Astrocyte (in vitro differentiated cells and primary cell): ENCODE measurements around the gene FGFBP1. TPM values are rescaled to one million over a fixed set of nuclear protein-coding genes. Genes with fewer than 3 reads are reported as not detected.
"Not testable (repeated sequence)": the region's sequence is repeated elsewhere in the genome, so short reads cannot be mapped to it uniquely, and the experiment has no call there.

Experiments used
- DNase-seq: peaks from one replicate; pipeline ENCODE4 v3.0.0-alpha.2; 2010; ENCODE audit warnings: low read depth
- FAIRE-seq: peaks from 2 replicates; lab custom pipeline; 2011; peaks lifted over from hg19 to GRCh38; lab: Jason Lieb, UNC
- H2AFZ ChIP-seq: 2 replicates; pipeline ENCODE4 v1.6.0; 2012; ENCODE audit warnings: low read depth, low read length, inconsistent platforms
- H3K27ac ChIP-seq: 2 replicates; pipeline ENCODE4 v1.5.1; 2011; ENCODE audit warnings: low read depth, low read length, inconsistent platforms
- H3K27me3 ChIP-seq: 2 replicates; pipeline ENCODE4 v1.6.0; 2011; ENCODE audit warnings: low read length, inconsistent platforms; ENCODE audit not compliant: insufficient read depth
- H3K36me3 ChIP-seq: 2 replicates; pipeline ENCODE4 v1.5.1; 2011; ENCODE audit warnings: low read length, inconsistent platforms; ENCODE audit not compliant: insufficient read depth
- H3K4me1 ChIP-seq: 2 replicates; pipeline ENCODE4 v1.5.1; 2011; ENCODE audit warnings: low read length, inconsistent platforms; ENCODE audit not compliant: insufficient read depth
- H3K4me2 ChIP-seq: 2 replicates; pipeline ENCODE4 v1.6.0; 2012; ENCODE audit warnings: low read length, inconsistent platforms
- H3K4me3 ChIP-seq: 2 replicates; pipeline ENCODE4 v1.5.1; 2011; ENCODE audit warnings: low read depth, mild to moderate bottlenecking, low read length, inconsistent platforms; ENCODE audit not compliant: insufficient read depth
- H3K79me2 ChIP-seq: 2 replicates; pipeline ENCODE4 v1.6.0; 2012; ENCODE audit warnings: mild to moderate bottlenecking, low read length, inconsistent platforms; ENCODE audit not compliant: insufficient read depth
- H3K9ac ChIP-seq: 2 replicates; pipeline ENCODE4 v1.6.0; 2012; ENCODE audit warnings: mild to moderate bottlenecking, low read length, inconsistent platforms
- H3K9me3 ChIP-seq: 2 replicates; pipeline ENCODE4 v1.5.1; 2012; ENCODE audit warnings: low read depth, mild to moderate bottlenecking, low read length, inconsistent platforms; ENCODE audit not compliant: insufficient read depth
- H4K20me1 ChIP-seq: 2 replicates; pipeline ENCODE4 v1.6.0; 2012; ENCODE audit warnings: low read length, inconsistent platforms; ENCODE audit not compliant: insufficient read depth
- H3K27ac Mint-ChIP-seq: one replicate; pipeline ENCODE4 v1.8.0; 2021; ENCODE audit warnings: mild to moderate bottlenecking, mixed read lengths; ENCODE audit not compliant: unreplicated experiment
- H3K27me3 Mint-ChIP-seq: one replicate; pipeline ENCODE4 v1.8.0; 2021; ENCODE audit warnings: low read depth, mixed read lengths; ENCODE audit not compliant: unreplicated experiment
- H3K36me3 Mint-ChIP-seq: one replicate; pipeline ENCODE4 v1.8.0; 2021; ENCODE audit warnings: low read depth, mixed read lengths; ENCODE audit not compliant: unreplicated experiment
- H3K4me1 Mint-ChIP-seq: one replicate; pipeline ENCODE4 v1.8.0; 2021; ENCODE audit warnings: low read depth, mixed read lengths; ENCODE audit not compliant: unreplicated experiment
- H3K4me3 Mint-ChIP-seq: one replicate; pipeline ENCODE4 v1.8.0; 2021; ENCODE audit warnings: mild to moderate bottlenecking, moderate library complexity, mixed read lengths; ENCODE audit not compliant: unreplicated experiment
- H3K9me3 Mint-ChIP-seq: one replicate; pipeline ENCODE4 v1.8.0; 2021; ENCODE audit warnings: mild to moderate bottlenecking, mixed read lengths; ENCODE audit not compliant: unreplicated experiment
- EZH2 ChIP-seq: IDR thresholded peaks from 2 replicates; pipeline ENCODE4 v1.6.1; 2012; ENCODE audit warnings: mild to moderate bottlenecking, low read length, inconsistent platforms; ENCODE audit not compliant: insufficient read depth
- total RNA-seq: library from RNA; stranded (reverse); gene quantifications from 2 replicates; pipeline ENCODE4 v1.2.1, GENCODE V29; 2021
- TF ChIP-seq, protein P1 (sequence below): IDR thresholded peaks from 2 replicates; pipeline ENCODE4 v1.5.1; 2011; ENCODE audit warnings: low read depth, mild to moderate bottlenecking, inconsistent platforms, low read length, moderate library complexity; ENCODE audit not compliant: insufficient read depth

FGFBP1 gene
- total RNA-seq, 1 donor from 2014 or later, result not detected

DNA sequence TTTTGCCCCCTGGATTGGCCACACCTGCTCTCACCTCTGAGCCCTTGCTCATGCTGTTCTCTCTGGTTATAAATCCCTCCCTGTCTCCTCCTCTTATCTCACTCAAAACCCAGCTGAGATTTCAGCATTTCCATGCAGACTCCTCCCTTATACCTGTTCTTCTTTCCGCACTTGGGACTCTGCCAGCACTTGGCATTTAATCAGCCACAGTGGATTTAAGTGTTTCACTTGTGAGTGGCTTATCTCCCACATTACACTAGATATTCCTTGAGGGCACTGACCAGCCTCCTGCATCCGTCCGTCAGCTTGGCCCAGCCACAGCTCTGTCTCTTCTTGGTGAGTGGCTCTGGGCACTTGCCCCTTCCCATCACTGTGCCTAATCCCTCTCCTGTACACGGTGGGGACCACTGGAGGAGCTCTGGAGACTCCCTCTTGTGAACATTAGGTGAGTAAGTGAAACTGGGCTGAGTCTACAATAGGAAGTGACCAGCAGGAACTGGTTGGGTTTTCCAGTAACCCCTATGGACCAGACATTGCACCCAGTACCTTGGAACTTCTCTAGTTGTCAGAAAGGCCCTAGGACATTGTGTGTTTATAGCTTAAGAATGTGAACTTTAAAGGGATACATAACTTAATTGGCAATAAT, 19.9 kb downstream of the FGFBP1 start:
- no peak overlapping the region for H3K4me3 ChIP-seq
- Mint-ChIP-seq H3K4me3 (no peak overlapping the region), H3K36me3 (no peaks in the 10 kb centered on the region), H3K27ac (no peak overlapping the region), H3K27me3 (no peaks in the 10 kb centered on the region), H3K9me3 (peaks cover 5% of the 10 kb centered on the region), H3K4me1 (peaks cover 35% of the 10 kb centered on the region)
- DNase-seq (no peak), FAIRE-seq (no peak)
- TF ChIP-seq, protein P1, sequence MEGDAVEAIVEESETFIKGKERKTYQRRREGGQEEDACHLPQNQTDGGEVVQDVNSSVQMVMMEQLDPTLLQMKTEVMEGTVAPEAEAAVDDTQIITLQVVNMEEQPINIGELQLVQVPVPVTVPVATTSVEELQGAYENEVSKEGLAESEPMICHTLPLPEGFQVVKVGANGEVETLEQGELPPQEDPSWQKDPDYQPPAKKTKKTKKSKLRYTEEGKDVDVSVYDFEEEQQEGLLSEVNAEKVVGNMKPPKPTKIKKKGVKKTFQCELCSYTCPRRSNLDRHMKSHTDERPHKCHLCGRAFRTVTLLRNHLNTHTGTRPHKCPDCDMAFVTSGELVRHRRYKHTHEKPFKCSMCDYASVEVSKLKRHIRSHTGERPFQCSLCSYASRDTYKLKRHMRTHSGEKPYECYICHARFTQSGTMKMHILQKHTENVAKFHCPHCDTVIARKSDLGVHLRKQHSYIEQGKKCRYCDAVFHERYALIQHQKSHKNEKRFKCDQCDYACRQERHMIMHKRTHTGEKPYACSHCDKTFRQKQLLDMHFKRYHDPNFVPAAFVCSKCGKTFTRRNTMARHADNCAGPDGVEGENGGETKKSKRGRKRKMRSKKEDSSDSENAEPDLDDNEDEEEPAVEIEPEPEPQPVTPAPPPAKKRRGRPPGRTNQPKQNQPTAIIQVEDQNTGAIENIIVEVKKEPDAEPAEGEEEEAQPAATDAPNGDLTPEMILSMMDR, result no peak
- TF ChIP-seq EZH2, result no peak
- no peak overlapping the region for H3K4me2 ChIP-seq
- H3K27ac ChIP-seq, result no peak overlapping the region
- H3K79me2 ChIP-seq, result no peaks in the 10 kb centered on the region
- no peak overlapping the region for H3K9ac ChIP-seq
- H2AFZ ChIP-seq, result no peak overlapping the region
- H3K36me3 ChIP-seq, result no peaks in the 10 kb centered on the region
- no peaks in the 10 kb centered on the region for H3K27me3 ChIP-seq
- H3K4me1 ChIP-seq, result peaks cover 35% of the 10 kb centered on the region
- H4K20me1 ChIP-seq, result no peaks in the 10 kb centered on the region
- no peaks in the 10 kb centered on the region for H3K9me3 ChIP-seq

DNA sequence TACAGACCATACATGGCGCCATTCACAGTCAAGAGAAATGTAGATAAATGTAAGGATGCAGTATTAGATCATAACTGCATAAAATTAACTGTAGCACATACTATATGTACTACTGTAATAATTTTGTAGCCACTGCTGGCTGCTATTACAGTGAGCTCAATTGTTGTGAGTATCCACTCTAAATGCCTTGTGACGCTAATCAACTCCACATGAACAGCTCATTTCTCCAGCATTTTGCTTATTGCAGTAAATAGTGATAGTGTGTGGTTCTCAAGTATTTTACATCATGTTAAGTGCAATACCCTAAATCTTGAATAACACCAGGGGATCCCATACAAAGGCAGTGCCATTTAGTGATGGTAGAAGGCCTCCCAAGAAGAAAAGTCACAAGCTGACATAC, 21.2 kb downstream of the FGFBP1 start:
- FAIRE-seq (no peak), DNase-seq (peak; percentile 61)
- Mint-ChIP-seq H3K36me3 (no peaks in the 10 kb centered on the region), H3K9me3 (peaks cover 5% of the 10 kb centered on the region), H3K4me3 (no peak overlapping the region), H3K4me1 (peaks cover 46% of the 10 kb centered on the region), H3K27me3 (no peaks in the 10 kb centered on the region), H3K27ac (no peak overlapping the region)
- Histone ChIP-seq H3K9me3 (no peaks in the 10 kb centered on the region), H3K4me1 (peaks cover 47% of the 10 kb centered on the region), H3K4me3 (no peak overlapping the region), H4K20me1 (no peaks in the 10 kb centered on the region), H3K4me2 (no peak overlapping the region), H2AFZ (no peak overlapping the region), H3K27ac (no peak overlapping the region), H3K9ac (no peak overlapping the region), H3K27me3 (no peaks in the 10 kb centered on the region), H3K36me3 (no peaks in the 10 kb centered on the region), H3K79me2 (no peaks in the 10 kb centered on the region)
- TF ChIP-seq, protein P1, result no peak
- no peak for TF ChIP-seq EZH2

DNA sequence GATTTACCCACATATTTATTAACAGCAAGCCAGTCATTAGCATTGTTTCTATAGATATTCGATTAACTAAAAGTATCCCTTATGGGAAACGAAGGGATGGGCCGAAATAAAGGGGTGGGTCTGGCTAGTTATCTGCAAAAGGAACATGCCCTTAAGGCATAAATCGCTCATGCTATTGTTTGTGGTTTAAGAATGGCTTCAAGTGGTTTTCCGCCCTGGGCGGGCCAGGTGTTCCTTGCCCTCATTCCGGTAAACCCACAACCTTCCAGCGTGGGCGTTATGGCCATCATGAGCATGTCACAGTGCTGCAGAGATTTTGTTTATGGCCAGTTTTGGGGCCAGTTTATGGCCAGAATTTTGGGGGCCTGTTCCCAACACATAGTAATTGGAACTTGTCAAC, 22.2 kb downstream of the FGFBP1 start:
- not testable (repeated sequence) for H3K36me3 ChIP-seq, H3K4me3 Mint-ChIP-seq, H3K79me2 ChIP-seq, H3K9me3 ChIP-seq, H3K9me3 Mint-ChIP-seq, H3K4me3 ChIP-seq, H4K20me1 ChIP-seq, H2AFZ ChIP-seq, H3K27ac Mint-ChIP-seq, H3K4me2 ChIP-seq, H3K27me3 ChIP-seq, FAIRE-seq, H3K36me3 Mint-ChIP-seq, H3K9ac ChIP-seq, H3K27ac ChIP-seq, DNase-seq, H3K27me3 Mint-ChIP-seq
- H3K4me1 ChIP-seq, result peaks cover 45% of the 10 kb centered on the region
- H3K4me1 Mint-ChIP-seq, result peaks cover 44% of the 10 kb centered on the region
